T-helper 2 cell treated with Interferon-gamma antibody and Interleukin-4, amounts not matched to agents 100 ng/mL and 5 ng/mL, for 36 hours (primary cell): ENCODE measurements around the gene TBX19. TPM values are rescaled to one million over a fixed set of nuclear protein-coding genes. Genes with fewer than 3 reads are reported as not detected.

Source experiments
- intact Hi-C: fragments of 100-400 bp; cut with micrococcal nuclease; formaldehyde crosslinking; loops from one replicate; pipeline ENCODE4 v1.15.1; 2023
- total RNA-seq: library from RNA; stranded (reverse); gene quantifications from 2 replicates; pipeline ENCODE4 v1.2.3, GENCODE V29; 2022

TBX19 gene
- total RNA-seq, 1 donor from 2014 or later: 2.8 TPM

DNA sequence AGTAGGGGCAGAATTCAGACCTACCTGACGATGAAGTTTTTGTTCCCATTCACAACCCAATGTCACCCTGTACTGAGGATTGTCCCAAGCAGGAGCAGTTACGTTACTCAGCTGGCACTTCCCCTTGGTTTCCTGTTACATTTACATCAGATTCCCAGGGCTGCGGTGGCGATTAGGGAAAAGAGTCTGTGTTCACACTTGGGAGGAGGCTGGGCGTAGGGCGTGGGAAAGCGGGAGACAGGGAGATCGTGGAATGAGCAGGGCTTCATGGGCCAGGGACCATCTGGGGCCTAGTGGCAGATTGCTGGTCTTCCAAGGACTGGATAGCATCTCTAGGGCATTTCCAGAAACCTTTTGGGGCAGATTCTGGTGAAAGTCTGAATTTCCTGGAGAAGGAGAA lies 39.0 kb downstream of the TBX19 start:
- intact Hi-C loops: no loop called here

DNA sequence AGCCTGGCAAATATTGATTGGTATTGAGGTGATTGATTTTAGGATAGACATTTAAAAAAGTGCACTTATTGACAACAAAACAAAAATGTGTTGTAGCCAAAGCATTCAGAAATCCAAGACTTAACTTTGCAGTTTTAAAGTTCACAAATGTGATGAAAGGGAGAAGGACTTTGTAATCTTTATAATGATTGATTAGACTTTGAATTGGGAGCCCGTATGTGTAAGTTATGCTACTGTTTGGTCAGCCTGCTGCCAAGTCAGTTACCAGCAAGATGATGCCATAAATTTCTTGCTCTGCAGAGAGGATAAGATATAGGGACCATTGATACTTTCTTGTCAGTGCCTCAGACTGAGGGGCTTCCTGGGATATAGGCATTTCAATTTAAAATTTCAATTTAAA lies 39.5 kb downstream of the TBX19 start:
- intact Hi-C loops: no loop called here

DNA sequence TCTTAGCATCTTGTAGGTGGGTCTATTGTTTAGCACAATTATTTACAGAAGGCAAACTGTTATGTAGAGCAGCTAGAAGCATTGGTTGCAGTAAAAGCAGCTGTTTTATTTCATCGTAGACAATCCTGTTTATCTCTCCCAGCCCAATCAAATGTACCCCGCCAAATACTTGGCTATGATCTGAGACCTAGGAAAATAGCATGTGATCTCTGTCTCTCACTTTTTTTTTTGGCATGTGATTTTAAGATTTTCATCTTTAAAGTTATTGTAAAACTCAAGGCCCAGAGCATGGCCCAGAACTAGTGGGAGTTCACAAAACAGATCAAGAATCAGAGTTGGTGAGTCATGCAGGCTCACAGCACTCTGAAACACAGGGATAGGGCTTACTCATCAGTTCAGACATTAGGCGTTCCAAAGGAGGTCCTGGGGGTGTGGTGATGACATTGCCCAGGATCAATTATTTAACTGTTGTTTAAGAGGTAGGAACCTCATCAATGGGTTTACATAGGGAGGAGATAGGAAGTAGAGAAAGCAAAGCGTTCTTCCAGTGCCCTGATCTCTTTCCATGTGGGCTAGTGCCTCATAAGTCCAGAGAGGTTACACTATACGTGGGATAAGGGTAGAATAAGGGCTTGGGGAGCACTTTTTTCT lies 40.2 kb downstream of the TBX19 start:
- intact Hi-C loops: no loop called here

DNA sequence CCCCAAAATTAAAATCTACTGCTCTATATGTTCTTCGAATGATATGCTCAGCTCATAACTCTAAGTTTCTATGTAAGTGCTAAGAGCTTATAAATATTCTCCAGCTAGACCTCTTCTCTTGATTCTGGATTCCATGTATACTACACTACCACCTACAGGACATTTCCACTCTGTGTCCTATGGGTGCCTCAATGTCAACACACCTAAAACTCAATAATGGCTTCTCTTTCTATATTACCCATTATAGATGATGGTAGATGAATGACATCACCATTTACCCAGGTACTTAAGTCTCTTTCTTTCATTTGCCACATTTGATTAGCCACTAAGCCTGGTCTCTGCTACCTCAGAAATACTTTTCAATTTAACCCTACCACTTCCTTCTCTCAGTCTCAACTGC lies 41.3 kb downstream of the TBX19 start:
- intact Hi-C loops: loop anchor here (1.0 to 2.0 kb wide), 2 partner anchors 87 to 237 kb away; no protein-coding TSS in a partner anchor

DNA sequence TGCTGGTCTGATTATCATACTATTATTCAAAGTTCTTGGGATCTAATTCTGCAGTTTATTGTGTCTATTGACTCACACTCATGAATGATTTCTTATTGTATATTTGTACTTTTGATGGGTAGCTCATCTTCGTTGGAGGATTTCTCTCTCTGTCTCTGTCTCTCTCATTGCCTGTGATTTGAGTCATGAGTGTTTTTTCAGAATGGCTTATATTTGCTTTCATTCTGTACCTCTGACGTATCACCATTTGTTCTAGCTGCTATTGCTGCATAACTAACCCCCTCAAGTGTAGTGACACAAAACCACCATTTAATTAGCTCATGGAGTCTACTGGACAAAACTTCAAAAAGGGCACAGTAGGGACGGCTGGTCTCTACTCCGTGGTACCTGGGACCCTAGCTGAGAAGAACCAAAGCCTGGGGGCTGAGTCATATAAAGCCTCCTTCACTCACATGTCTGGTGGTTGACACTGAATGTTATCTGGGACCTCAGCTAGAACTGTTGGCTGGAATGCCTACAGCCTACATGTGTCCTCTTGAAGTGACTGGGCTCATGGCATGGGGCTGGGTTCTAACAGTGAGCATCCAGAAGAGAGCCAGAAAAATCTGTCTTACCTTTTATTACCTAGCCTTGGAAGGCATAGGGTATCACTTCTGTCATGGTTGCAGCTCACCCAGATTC lies 44.2 kb downstream of the TBX19 start:
- intact Hi-C loops: no loop called here

DNA sequence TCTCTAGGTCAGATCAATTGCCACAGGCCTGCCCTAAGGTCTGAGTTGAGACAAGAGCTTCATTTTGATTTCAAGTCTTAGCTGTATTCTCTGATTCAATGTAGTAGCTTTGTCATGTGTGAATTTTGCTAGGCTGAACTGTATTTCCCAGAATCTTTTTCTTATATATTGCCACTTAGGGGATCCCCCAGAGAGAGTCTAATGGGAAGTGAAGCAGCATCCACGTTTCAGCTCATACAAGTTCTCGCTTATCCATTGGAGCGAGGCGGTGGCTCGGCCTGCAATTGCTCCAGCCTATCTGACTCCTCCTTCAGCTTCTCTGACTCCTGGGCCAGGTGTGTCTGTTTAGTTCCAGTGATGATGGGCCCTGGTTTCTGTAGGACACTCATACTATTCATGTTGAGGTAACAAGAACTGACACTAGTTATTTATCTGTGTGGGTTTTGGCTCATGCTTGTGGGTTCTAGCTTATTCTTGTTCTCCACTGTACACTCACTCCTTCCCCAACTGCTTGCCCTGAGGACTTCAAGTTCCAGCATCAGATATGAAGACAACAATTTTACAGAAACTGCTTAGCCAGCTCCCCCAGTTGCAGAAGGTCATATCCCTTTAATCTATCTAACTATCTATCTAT lies 48.2 kb downstream of the TBX19 start:
- intact Hi-C loops: no loop called here

DNA sequence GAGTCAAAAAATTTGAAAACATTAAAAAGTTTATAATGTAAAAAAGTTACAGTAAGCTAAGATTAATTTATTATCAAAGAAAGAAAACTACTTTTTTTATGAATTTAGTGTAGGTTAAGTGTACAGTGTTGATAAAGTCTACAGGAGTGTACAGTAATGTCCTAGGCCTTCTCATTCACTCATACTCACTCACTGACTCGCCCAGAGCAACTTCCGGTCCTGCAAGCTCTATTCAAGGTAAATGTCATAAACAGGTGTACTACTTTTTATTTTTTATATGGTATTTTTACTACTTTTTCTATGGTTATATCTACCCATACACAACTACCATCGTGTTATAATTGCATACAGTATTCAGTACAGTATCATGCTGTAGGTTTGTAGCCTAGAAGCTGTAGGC lies 49.6 kb downstream of the TBX19 start:
- intact Hi-C loops: no loop called here

DNA sequence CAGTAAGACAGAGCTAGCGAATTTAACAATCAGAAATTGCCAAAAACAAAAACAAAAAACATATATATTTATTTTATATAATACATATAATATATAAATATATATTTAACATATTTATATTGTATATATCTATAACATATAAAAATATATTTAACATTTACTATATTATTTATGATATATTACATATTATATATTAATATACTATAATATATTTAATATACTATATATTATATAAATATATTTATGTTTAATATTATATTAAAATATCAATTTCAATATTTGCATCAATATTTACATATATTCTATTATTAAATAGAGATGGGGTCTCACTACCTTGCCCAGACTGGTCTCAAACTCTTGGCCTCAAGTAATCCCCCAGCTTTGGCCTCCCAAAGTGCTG lies 50.9 kb downstream of the TBX19 start:
- intact Hi-C loops: no loop called here

DNA sequence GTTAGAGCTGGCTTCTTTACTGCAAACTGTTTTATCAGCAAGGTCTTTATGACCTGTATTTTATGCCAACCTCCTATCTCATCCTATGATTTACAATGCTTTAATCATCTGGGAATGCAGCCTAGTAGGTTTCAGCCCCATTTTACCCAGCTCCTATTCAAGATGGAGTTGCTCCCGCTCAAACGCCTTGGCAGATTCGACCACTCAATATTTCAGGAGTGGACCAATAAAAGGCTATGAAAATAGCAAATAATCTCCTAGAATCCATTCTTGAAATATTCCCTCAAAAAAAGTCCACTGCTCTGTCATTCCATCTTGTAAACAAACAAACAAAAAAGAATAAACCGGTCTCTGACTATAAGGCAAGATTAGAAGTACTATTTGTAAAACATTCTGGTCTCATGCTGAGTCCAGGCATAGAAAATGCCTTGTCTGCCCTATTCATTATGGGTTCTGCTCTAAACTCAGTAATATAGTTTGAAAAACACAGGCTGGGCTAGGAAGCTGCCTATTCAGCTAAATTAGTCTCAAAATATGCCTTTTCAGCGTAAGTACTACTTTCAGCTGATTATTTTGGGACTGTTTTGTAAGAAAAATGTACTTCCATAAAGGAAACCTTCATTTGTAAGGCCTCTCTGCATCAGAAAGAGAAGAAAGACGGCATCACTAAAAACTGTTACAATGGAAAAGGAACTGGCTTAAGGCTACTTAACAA lies 53.0 kb downstream of the TBX19 start:
- intact Hi-C loops: no loop called here

DNA sequence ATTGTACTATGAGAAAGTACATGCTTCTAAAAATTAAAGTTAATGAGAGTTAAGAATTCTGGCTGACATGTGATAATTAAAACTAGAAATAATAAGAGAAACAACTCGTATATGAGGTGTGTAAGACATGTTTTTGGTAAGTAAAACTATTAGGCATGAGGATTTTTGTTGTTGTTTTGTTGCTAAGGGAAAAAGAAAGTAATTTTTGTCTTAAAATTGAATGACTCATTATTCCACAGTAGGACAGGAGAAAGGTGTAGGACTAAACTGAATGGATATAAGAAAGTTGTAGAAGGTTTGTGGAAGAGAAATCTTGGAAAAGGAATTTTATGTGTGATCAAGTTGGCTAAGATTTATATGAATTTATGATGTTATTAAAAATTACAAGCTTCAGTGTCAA lies 54.8 kb downstream of the TBX19 start:
- intact Hi-C loops: no loop called here

DNA sequence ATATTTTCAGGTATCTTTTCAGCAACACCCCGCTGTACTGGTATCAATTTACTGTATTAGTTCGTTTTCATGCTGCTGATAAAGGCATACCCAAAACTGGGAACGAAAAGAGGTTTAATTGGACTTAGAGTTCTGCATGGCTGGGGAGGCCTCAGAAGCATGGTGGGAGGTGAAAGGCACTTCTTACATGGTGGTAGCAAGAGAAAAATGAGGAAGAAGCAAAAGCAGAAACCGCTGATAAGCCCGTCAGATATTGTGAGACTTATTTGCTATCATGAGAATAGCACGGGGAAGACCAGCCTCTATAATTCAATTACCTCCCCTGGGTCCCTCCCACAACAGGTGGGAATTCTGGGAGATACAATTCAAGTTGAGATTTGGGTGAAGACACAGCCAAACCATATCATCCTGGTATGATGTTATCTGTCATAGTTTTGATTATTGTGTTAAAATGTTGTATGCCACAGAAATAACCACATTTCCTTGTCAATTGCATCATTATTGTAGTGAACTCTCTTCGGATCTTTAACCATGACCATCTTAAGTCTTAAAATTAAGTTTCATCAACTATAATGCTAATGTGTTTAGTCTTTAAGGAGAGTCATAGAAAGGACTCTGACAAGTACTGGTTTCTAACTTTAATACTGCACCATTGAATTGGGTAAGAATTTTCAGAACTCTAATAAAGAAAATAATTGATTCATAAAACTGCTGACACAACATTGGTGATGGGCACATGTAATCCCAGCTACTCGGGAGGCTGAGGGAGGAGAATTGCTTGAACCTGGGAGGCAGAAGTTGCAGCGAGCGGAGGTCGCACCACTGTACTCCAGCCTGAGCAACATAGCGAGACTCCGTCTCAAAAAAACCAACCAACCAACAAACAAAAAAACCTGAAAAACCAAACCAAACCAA lies 58.2 kb downstream of the TBX19 start:
- intact Hi-C loops: no loop called here

DNA sequence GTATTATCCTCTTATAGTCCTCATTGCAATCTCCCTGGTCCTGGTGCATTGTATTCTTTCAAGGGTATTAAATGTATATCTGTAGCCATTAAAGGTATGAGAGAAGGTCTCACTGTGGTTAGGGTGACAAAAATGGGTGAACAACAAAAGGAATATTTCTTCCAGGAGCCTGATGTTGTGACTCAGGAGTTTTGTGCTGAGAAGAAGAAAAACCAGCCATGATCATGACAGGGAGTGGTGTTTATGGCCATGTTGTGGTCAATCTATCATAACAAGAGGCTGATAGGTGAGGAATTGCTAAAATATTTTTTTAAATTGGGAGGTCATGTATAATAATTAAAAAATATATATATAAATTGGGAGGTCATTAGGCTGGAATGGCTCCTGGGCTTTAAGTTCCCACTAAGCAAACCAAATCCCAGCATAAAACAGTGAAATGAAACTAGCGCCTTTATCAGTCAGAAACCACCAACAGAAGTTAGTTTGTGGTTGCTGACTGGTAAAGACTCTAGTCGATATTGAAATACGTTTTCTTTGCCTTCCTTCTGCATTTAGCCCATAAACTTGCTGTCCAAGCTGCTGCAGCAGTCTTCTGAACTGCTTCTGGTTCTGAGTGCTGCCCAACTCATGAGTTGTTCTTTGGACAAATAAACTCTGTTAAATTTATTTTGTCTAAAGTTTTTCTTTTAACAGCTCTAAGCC lies 60.3 kb downstream of the TBX19 start:
- intact Hi-C loops: loop anchor here (5.0 to 10.0 kb wide), 5 partner anchors 81 to 1026 kb away; partner anchors contain the start of genes ATP1B1, BLZF1 and NME7

DNA sequence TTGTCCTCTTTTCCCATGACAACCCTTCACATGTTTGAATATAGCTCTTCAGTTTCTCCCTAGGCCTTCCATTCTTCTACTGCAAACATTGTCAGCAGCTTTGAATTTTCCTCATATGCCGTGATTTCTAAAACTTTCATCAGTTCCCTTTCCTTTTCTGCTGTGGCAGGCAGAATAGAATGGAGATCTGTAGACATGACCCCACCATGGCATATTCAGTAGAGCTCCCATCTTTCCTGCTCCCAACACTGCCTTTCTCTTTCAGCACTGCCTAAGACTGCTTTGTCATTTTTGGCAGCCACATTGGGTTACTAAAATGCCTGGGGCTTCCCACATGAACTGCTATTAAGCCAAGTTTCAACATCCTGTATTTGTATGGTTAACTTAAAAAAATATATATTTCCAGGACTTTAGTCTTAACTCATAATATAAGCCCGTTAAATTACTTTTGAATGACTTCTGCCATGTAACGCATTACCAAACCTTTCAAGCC lies 60.9 kb downstream of the TBX19 start:
- intact Hi-C loops: loop anchor here (5.0 to 10.0 kb wide), 5 partner anchors 81 to 1026 kb away; partner anchors contain the start of genes ATP1B1, BLZF1 and NME7

DNA sequence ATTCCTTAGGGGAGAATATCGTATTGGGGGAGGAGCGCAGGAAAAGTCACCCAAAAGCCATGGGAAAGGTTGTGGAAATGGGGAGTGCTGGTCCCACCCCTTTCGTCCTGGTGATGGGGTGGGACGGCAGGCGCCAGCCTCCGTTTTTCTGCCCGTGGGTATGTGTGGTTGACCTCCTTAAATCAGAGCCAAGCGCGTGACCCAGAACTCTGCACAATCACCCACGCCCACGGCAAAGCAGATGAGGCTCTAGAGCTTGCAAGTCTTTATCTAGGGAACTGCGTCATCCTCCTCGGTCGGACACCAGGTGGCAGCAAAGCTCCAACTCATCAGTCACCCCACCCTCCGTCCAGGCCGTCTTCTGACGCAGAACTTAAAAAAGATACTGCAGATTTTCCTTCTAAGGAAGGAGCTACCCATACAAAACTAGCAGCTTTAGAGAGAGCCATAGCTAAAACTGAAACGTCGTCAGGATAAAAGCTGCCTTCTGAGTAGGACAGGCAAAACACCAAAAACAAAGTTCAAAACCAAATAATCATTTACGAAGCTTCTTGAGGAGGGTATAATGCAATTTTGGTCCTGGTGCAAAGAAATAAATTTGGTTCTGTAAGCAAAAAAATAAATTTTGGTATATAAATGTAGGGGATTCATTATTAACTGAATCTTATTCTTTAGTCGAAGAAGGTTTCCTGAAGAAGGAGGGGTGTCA lies 62.0 kb downstream of the TBX19 start:
- intact Hi-C loops: loop anchor here (1.0 to 10.0 kb wide), 10 partner anchors 21 to 1025 kb away; partner anchors contain the start of genes ATP1B1, BLZF1 and NME7

DNA sequence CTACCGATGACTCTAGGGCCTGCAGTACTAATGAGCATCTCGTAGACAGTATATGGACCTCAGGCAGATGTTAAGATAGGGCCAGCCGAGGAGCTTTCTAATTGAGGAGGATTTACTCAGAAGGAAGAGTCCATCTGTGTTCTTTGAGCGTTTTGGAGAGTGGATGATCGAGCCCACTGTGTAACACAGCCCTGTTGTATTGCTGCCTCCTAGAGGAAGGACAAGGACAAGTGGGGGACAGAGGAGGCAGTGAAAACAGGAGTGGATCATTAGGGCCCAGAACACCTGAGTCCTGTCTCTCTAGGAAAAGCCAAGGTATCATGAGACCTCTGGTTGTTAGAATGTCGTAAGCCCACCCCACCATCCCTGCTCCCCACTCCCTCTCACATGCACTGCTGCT lies 62.9 kb downstream of the TBX19 start:
- intact Hi-C loops: loop anchor here (2.0 to 10.0 kb wide), 8 partner anchors 65 to 1024 kb away; partner anchors contain the start of genes ATP1B1, BLZF1 and NME7

DNA sequence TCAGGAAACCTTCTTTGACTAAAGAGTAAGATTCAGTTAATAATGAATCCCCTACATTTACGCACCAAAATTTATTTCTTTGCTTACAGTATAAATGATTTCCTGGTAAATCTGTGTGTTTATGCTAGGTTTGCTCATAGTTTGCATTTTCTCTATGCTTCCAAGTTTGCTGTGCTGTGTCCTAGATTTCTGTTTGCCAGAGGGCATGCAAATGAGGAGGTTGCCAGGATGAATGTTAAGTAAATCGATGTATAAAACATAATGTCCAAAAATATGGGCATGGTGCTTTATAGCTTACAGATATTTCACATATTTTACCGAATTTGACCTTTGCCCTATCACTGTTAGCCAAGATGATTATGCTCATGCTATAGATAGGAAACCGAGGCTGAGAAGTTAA lies 63.8 kb downstream of the TBX19 start:
- intact Hi-C loops: loop anchor here (5.0 to 10.0 kb wide), 5 partner anchors 78 to 1023 kb away; partner anchors contain the start of genes ATP1B1, BLZF1 and NME7

DNA sequence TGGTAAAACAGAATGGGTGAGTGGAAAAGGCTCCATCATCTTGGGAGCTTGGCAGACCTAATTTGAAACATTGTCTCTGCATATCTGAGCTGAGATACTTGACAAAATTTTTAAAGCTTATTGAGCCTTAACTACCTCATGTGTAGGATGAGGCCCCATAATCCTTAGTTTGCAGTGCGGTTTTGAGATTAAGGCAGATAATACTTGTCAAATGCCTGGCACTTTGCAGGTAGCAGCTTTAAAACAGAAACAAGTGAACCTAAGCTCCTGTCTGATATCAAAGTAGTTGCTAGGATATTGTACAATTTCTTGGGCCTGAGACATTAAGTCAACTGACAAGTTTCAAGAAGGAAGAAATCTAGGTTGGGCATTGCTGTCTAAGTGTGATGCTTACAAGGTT lies 65.3 kb downstream of the TBX19 start:
- intact Hi-C loops: loop anchor here (5.0 to 10.0 kb wide), 2 partner anchors 259 to 966 kb away; no protein-coding TSS in a partner anchor

DNA sequence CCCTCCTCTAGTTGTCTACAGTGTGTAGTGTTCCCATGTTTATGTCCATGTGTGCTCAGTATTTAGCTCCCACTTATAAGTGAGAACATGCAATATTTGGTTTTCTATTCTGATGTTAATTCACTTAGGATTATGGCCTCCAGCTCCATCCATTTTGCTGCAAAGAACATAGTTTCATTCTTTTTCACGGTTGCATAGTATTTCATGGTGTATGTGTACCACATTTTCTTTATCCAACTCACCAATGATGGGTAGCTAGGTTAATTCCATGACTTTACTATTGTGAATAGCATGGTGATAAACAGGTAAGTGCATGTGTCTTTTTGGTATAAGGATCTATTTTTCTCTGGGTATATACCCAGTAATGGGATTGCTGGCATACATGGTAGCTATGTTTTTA lies 67.0 kb downstream of the TBX19 start:
- intact Hi-C loops: loop anchor here (1.0 to 10.0 kb wide), 3 partner anchors 16 to 965 kb away; no protein-coding TSS in a partner anchor
